Calu3 (cell line): ENCODE results near the gene RNASEH1. TPM values are rescaled to one million over a fixed set of nuclear protein-coding genes. Genes with fewer than 3 reads are reported as not detected.
A peak's percentile ranks its signal among the peaks of the same experiment; 100 is the strongest.

ENCODE experiments used
- BruUV-seq: library from RNA; stranded (reverse); fragments of 400-500 nt; replicated peaks from 2 replicates; lab custom pipeline; 2021; lab: Mats Ljungman, UMichigan
- CTCF ChIA-PET: fragments of 300-600 bp; sonication (Branson Sonifier 250); formaldehyde crosslinking; loops from one replicate; lab custom pipeline; 2022; ENCODE audit warnings: antibody characterized with exemption; lab: Charles Lee
- DNase-seq: peaks from one replicate; pipeline ENCODE4 v3.0.0; 2022
- H3K27ac Mint-ChIP-seq: one replicate; pipeline ENCODE4 v1.8.0; 2022; ENCODE audit warnings: mixed read lengths; ENCODE audit not compliant: unreplicated experiment
- H3K27me3 Mint-ChIP-seq: one replicate; pipeline ENCODE4 v1.8.0; 2022; ENCODE audit warnings: mixed read lengths; ENCODE audit not compliant: unreplicated experiment
- H3K36me3 Mint-ChIP-seq: one replicate; pipeline ENCODE4 v1.8.0; 2022; ENCODE audit warnings: mild to moderate bottlenecking, moderate library complexity, mixed read lengths; ENCODE audit not compliant: insufficient read depth, unreplicated experiment
- H3K4me1 Mint-ChIP-seq: one replicate; pipeline ENCODE4 v1.8.0; 2022; ENCODE audit warnings: mild to moderate bottlenecking, low read depth, mixed read lengths; ENCODE audit not compliant: unreplicated experiment
- H3K4me3 Mint-ChIP-seq: one replicate; pipeline ENCODE4 v1.8.0; 2022; ENCODE audit warnings: mild to moderate bottlenecking, low read depth, moderate library complexity, mixed read lengths; ENCODE audit not compliant: unreplicated experiment
- H3K9me3 Mint-ChIP-seq: one replicate; pipeline ENCODE4 v1.8.0; 2022; ENCODE audit warnings: low read depth, mixed read lengths; ENCODE audit not compliant: unreplicated experiment
- CTCF ChIP-seq: fragments of 200-600 bp; IDR thresholded peaks from one replicate; pipeline ENCODE4 v1.8.0; 2022; ENCODE audit warnings: antibody characterized with exemption; ENCODE audit not compliant: unreplicated experiment
- intact Hi-C: fragments of 100-400 bp; cut with micrococcal nuclease; formaldehyde crosslinking; loops from one replicate; pipeline ENCODE4 v1.10.0; 2022; ENCODE audit not compliant: unreplicated experiment
- total RNA-seq: library from RNA; stranded (reverse); gene quantifications from 2 replicates; pipeline ENCODE4 v1.2.3, GENCODE V29; 2022

RNASEH1 gene
- total RNA-seq, 1 experiment from 2014 or later: 30.2 TPM

- CTCF ChIA-PET: no interaction called here
- Mint-ChIP-seq H3K9me3 (no peaks in the 10 kb centered on the region), H3K27ac (no peak overlapping the region), H3K4me3 (no peak overlapping the region), H3K4me1 (no peaks in the 10 kb centered on the region), H3K27me3 (no peaks in the 10 kb centered on the region), H3K36me3 (peaks cover 65% of the 10 kb centered on the region)
- no peak for DNase-seq
- no peak for TF ChIP-seq CTCF
- BruUV-seq: TSS peak; percentile 2
- intact Hi-C loops: no loop called here
These were observed 16.0 kb downstream of the RNASEH1 start for GRCh38 chr2:3542107-3542506.

- CTCF ChIA-PET: no interaction called here
- Mint-ChIP-seq H3K27me3 (no peaks in the 10 kb centered on the region), H3K4me1 (peaks cover 17% of the 10 kb centered on the region), H3K36me3 (peaks cover 68% of the 10 kb centered on the region), H3K27ac (no peak overlapping the region), H3K9me3 (no peaks in the 10 kb centered on the region), H3K4me3 (no peak overlapping the region)
- no TSS peak for BruUV-seq
- intact Hi-C loops: no loop called here
- no peak for DNase-seq
- TF ChIP-seq CTCF: no peak
These were observed 18.3 kb downstream of the RNASEH1 start for GRCh38 chr2:3539836-3540235.

- Mint-ChIP-seq H3K36me3 (peaks cover 45% of the 10 kb centered on the region), H3K27me3 (no peaks in the 10 kb centered on the region), H3K9me3 (no peaks in the 10 kb centered on the region), H3K27ac (peak overlapping the region; percentile 99), H3K4me3 (peak overlapping the region; percentile 90), H3K4me1 (peaks cover 17% of the 10 kb centered on the region)
- peak; percentile 27 for TF ChIP-seq CTCF
- no TSS peak for BruUV-seq
- DNase-seq: peak; percentile 73
- intact Hi-C loops: no loop called here
- CTCF ChIA-PET: interaction anchor here (1.0 to 1.8 kb wide), 3 partner anchors 18 to 43 kb away, joined by 3 to 7 read pairs (median 4); partner anchors contain the start of gene RNASEH1
These were observed 21.2 kb downstream of the RNASEH1 start for GRCh38 chr2:3536682-3537632.

- no peak for TF ChIP-seq CTCF
- Mint-ChIP-seq H3K4me3 (peak overlapping the region; percentile 90), H3K36me3 (peaks cover 36% of the 10 kb centered on the region), H3K27me3 (no peaks in the 10 kb centered on the region), H3K4me1 (peaks cover 17% of the 10 kb centered on the region), H3K9me3 (no peaks in the 10 kb centered on the region), H3K27ac (peak overlapping the region; percentile 99)
- CTCF ChIA-PET: interaction anchor here (1.0 to 1.8 kb wide), 3 partner anchors 18 to 42 kb away, joined by 3 to 7 read pairs (median 4); partner anchors contain the start of gene RNASEH1
- DNase-seq: peak; percentile 58
- intact Hi-C loops: no loop called here
- BruUV-seq: TSS peak; percentile 56
These were observed 22.1 kb downstream of the RNASEH1 start for GRCh38 chr2:3535794-3536681.
